HL-60 (cell line): ENCODE data around the gene GNG10.

Source experiments
- GABPA ChIP-seq: IDR thresholded peaks from 2 replicates; pipeline ENCODE4 v1.6.1; 2012; ENCODE audit warnings: low read depth
- POLR2AphosphoS5 ChIP-seq: IDR thresholded peaks from 2 replicates; pipeline ENCODE4 v1.6.1; 2012; ENCODE audit warnings: low read depth
- SPI1 ChIP-seq: IDR thresholded peaks from 2 replicates; pipeline ENCODE4 v1.6.1; 2012; ENCODE audit warnings: low read depth, mild to moderate bottlenecking, borderline replicate concordance
- TF ChIP-seq, protein P1 (sequence below): IDR thresholded peaks from one replicate; pipeline ENCODE4 v1.5.1; 2011; ENCODE audit warnings: low read length, control low read depth, inconsistent platforms; ENCODE audit not compliant: insufficient read depth
- TF ChIP-seq, protein P2 (sequence below): IDR thresholded peaks from 2 replicates; pipeline ENCODE4 v1.6.1; 2012; ENCODE audit warnings: low read depth; ENCODE audit not compliant: insufficient replicate concordance

DNA sequence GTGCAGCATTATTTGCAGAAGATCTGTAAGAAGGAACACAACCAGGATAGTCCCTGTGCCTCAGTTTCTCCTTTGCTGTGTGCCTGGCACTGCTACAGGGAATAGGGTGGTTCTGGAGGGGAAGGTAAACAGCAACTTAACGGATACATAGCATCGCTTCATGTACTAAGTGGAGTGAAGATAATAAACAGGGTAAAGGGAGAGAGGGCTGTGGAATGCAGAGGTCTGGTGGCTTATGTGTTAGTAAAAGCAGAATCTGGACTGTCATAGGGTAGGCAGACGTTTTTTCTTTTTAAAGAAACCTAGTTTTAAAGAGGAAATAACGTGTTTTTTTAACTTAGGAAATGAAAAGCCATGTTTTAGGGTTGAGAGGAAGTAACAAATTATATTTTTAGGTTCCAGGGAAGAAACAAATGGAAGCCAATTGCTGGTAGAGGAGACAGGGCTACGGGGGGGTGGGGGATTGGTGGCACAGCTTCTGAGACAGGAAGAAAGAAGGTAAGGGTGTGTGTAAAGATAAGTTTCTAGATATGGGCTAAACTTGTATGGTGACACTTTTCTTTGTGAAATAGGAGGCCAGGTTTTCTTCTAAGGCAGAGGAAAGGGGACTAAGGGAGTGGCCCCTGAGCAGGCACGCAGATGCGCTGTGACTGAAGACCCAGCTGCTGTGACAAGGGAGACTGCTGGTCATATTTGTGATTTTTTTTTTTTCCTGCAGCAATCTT lies 1.3 kb downstream of the GNG10 start:
- TF ChIP-seq, protein P1, sequence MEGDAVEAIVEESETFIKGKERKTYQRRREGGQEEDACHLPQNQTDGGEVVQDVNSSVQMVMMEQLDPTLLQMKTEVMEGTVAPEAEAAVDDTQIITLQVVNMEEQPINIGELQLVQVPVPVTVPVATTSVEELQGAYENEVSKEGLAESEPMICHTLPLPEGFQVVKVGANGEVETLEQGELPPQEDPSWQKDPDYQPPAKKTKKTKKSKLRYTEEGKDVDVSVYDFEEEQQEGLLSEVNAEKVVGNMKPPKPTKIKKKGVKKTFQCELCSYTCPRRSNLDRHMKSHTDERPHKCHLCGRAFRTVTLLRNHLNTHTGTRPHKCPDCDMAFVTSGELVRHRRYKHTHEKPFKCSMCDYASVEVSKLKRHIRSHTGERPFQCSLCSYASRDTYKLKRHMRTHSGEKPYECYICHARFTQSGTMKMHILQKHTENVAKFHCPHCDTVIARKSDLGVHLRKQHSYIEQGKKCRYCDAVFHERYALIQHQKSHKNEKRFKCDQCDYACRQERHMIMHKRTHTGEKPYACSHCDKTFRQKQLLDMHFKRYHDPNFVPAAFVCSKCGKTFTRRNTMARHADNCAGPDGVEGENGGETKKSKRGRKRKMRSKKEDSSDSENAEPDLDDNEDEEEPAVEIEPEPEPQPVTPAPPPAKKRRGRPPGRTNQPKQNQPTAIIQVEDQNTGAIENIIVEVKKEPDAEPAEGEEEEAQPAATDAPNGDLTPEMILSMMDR: no peak
- TF ChIP-seq, protein P2, sequence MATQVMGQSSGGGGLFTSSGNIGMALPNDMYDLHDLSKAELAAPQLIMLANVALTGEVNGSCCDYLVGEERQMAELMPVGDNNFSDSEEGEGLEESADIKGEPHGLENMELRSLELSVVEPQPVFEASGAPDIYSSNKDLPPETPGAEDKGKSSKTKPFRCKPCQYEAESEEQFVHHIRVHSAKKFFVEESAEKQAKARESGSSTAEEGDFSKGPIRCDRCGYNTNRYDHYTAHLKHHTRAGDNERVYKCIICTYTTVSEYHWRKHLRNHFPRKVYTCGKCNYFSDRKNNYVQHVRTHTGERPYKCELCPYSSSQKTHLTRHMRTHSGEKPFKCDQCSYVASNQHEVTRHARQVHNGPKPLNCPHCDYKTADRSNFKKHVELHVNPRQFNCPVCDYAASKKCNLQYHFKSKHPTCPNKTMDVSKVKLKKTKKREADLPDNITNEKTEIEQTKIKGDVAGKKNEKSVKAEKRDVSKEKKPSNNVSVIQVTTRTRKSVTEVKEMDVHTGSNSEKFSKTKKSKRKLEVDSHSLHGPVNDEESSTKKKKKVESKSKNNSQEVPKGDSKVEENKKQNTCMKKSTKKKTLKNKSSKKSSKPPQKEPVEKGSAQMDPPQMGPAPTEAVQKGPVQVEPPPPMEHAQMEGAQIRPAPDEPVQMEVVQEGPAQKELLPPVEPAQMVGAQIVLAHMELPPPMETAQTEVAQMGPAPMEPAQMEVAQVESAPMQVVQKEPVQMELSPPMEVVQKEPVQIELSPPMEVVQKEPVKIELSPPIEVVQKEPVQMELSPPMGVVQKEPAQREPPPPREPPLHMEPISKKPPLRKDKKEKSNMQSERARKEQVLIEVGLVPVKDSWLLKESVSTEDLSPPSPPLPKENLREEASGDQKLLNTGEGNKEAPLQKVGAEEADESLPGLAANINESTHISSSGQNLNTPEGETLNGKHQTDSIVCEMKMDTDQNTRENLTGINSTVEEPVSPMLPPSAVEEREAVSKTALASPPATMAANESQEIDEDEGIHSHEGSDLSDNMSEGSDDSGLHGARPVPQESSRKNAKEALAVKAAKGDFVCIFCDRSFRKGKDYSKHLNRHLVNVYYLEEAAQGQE: no peak
- TF ChIP-seq GABPA (no peak), POLR2AphosphoS5 (no peak), SPI1 (no peak)
